ENCODE results near the gene PKD2. TPM values are rescaled to one million over a fixed set of nuclear protein-coding genes. Genes with fewer than 3 reads are reported as not detected.

Gene PKD2
- polyA plus RNA-seq, 1 donor: 24.1 TPM

GRCh38 chr4:88027611-88028608 lies 20.5 kb downstream of the PKD2 start:
- no peak for DNase-seq

GRCh38 chr4:88028946-88029345 lies 21.5 kb downstream of the PKD2 start:
- DNase-seq: no peak

- no peak for DNase-seq
Observed at GRCh38 chr4:88029556-88029955, 22.1 kb downstream of the PKD2 start.

GRCh38 chr4:88030565-88031310 lies 23.3 kb downstream of the PKD2 start:
- DNase-seq: no peak

- DNase-seq: peak; percentile 51
Observed at GRCh38 chr4:88033309-88033708, 25.9 kb downstream of the PKD2 start.

GRCh38 chr4:88035292-88035691 lies 27.9 kb downstream of the PKD2 start:
- no peak for DNase-seq

- no peak for DNase-seq
Observed at GRCh38 chr4:88037447-88037846, 30.0 kb downstream of the PKD2 start.

GRCh38 chr4:88037936-88038335 lies 30.5 kb downstream of the PKD2 start:
- DNase-seq: no peak

- DNase-seq: no peak
Observed at GRCh38 chr4:88040707-88041106, 33.3 kb downstream of the PKD2 start.

GRCh38 chr4:88041626-88042025 lies 34.2 kb downstream of the PKD2 start:
- no peak for DNase-seq

GRCh38 chr4:88043001-88043400 lies 35.6 kb downstream of the PKD2 start:
- no peak for DNase-seq

GRCh38 chr4:88043586-88044340 lies 36.3 kb downstream of the PKD2 start:
- no peak for DNase-seq

- DNase-seq: no peak
Observed at GRCh38 chr4:88045021-88045420, 37.6 kb downstream of the PKD2 start.

- no peak for DNase-seq
Observed at GRCh38 chr4:88054229-88054628, 46.8 kb downstream of the PKD2 start.

- peak; percentile 8 for DNase-seq
Observed at GRCh38 chr4:88054901-88055300, 47.5 kb downstream of the PKD2 start.

GRCh38 chr4:88058295-88058694 lies 50.9 kb downstream of the PKD2 start:
- DNase-seq: no peak

GRCh38 chr4:88059766-88060165 lies 52.3 kb downstream of the PKD2 start:
- no peak for DNase-seq

GRCh38 chr4:88060431-88060830 lies 53.0 kb downstream of the PKD2 start:
- DNase-seq: no peak

- no peak for DNase-seq
Observed at GRCh38 chr4:88062311-88062710, 54.9 kb downstream of the PKD2 start.

- DNase-seq: no peak
Observed at GRCh38 chr4:88062843-88063242, 55.4 kb downstream of the PKD2 start.

- no peak for DNase-seq
Observed at GRCh38 chr4:88063634-88064296, 56.3 kb downstream of the PKD2 start.

- DNase-seq: no peak
Observed at GRCh38 chr4:88064410-88064809, 57.0 kb downstream of the PKD2 start.

Data from hindlimb muscle (tissue), 1 donor.